C4-2B (cell line): Measurements from ENCODE around the gene MED16.

Experiments used
- ZFX ChIP-seq: fragments of 450-650 bp; IDR thresholded peaks from 2 replicates; pipeline ENCODE4 v1.6.1; 2017
- TF ChIP-seq, protein P1 (sequence below): fragments of 450-650 bp; conservative IDR thresholded peaks from 2 replicates; pipeline ENCODE4 v1.5.1; 2017; ENCODE audit warnings: mild to moderate bottlenecking

DNA sequence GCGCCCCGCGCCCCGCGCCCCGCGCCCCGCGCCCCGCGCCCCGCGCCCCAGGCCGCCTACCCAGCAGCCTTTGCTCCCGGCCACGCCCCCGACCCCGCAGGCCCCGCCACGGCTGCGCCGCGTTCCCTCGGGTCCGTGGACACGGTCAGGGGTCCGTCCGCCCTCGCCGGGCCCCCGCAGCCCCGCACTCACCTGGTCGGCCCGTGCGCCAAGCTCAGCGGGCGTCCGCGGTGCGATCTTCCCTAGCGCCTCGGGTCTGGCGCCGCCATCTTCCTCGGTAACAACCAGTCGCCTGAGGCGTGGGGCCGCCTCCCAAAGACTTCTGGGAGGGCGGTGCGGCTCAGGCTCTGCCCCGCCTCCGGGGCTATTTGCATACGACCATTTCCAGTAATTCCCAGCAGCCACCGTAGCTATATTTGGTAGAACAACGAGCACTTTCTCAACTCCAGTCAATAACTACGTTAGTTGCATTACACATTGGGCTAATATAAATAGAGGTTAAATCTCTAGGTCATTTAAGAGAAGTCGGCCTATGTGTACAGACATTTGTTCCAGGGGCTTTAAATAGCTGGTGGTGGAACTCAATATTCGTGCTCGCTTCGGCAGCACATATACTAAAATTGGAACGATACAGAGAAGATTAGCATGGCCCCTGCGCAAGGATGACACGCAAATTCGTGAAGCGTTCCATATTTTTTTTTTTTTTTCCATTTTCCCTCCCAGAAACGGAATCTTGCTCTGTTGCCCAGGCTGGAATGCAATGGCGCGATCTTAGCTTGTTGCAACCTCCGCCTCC is at the start of gene MED16, which contains the start of gene RNU6-9:
- TF ChIP-seq, protein P1, sequence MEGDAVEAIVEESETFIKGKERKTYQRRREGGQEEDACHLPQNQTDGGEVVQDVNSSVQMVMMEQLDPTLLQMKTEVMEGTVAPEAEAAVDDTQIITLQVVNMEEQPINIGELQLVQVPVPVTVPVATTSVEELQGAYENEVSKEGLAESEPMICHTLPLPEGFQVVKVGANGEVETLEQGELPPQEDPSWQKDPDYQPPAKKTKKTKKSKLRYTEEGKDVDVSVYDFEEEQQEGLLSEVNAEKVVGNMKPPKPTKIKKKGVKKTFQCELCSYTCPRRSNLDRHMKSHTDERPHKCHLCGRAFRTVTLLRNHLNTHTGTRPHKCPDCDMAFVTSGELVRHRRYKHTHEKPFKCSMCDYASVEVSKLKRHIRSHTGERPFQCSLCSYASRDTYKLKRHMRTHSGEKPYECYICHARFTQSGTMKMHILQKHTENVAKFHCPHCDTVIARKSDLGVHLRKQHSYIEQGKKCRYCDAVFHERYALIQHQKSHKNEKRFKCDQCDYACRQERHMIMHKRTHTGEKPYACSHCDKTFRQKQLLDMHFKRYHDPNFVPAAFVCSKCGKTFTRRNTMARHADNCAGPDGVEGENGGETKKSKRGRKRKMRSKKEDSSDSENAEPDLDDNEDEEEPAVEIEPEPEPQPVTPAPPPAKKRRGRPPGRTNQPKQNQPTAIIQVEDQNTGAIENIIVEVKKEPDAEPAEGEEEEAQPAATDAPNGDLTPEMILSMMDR, result no peak
- peak; percentile 53; the same call in 1 of the 2 replicates for TF ChIP-seq ZFX
